ENCODE results near the gene INCENP.

INCENP gene

DNA sequence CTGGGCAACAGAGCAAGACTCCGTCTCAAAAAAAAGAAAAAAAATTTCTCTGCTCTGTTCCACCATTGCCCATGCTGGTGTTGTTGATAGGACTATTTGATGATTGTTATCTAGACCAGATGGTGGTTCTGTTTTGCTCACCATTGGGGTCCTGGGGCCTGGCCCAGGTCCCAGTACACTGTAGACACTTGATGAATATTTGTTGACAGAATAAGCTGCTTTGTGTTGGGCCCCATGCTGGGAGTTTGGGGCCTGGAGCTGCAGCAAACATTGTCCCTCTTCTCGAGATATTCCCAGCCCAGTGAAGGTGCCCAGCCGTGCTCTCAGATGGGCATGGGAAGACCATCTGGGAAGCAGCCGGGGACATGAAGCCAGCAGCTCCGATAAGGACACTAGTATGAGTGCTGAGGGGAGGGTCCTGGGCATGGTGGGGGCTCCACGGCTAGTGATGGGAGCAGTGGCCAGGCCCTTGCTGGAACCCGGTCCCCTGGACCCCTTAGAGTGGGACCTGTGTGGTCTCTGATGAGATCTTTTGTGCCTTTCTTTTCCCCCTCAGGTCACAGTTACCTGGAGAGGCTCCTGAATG is 13.6 kb downstream of the INCENP start:
- no peak for DNase-seq (ENCODE audit: low read depth)
- TF ChIP-seq, protein P1, sequence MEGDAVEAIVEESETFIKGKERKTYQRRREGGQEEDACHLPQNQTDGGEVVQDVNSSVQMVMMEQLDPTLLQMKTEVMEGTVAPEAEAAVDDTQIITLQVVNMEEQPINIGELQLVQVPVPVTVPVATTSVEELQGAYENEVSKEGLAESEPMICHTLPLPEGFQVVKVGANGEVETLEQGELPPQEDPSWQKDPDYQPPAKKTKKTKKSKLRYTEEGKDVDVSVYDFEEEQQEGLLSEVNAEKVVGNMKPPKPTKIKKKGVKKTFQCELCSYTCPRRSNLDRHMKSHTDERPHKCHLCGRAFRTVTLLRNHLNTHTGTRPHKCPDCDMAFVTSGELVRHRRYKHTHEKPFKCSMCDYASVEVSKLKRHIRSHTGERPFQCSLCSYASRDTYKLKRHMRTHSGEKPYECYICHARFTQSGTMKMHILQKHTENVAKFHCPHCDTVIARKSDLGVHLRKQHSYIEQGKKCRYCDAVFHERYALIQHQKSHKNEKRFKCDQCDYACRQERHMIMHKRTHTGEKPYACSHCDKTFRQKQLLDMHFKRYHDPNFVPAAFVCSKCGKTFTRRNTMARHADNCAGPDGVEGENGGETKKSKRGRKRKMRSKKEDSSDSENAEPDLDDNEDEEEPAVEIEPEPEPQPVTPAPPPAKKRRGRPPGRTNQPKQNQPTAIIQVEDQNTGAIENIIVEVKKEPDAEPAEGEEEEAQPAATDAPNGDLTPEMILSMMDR (IDR thresholded peaks at IDR 0.05; ENCODE audit: low read depth, low read length, missing control alignments): no peak
- no peak overlapping the region for H3K4me3 ChIP-seq (ENCODE audit: low read depth, low read length)

DNA sequence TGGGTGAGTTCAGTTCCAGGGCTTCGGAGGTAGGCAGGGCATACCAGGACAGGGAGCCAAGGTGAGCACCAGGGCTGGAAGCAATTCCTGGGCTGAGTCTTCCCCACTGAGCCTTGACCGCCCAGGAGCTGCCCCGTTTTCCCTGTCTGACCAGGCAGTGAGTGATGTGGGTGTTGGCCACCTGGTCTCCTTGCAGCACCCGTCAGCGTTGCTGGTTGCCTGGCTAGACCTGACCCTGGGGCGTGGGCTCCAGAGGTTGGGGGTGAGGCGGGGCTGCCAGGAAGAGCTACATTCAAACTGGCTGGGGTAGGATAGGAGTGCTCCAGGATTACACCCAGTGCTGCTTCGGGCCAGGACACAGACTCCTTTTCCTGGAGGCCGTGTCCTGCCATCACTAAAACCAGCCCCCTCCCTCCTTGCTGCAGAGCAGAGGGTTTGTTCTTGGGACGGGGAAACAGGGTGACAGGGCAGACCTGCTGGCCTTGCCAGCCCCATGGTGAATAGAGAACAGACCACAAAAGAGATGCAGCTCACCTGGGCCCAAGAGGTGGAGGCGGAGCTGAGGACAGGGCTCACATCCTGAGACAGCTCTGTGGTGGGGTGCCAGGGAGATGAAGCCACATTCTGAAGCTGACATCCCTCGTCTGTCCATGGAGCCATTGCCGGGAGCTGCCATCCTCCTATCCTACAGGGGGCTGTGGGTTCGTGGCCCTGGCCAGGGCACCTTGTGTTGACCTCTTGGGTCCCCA is 14.2 kb downstream of the INCENP start:
- no peak for DNase-seq (ENCODE audit: low read depth)
- H3K4me3 ChIP-seq (ENCODE audit: low read depth, low read length): no peak overlapping the region
- TF ChIP-seq, protein P1 (IDR thresholded peaks at IDR 0.05; ENCODE audit: low read depth, low read length, missing control alignments): no peak

DNA sequence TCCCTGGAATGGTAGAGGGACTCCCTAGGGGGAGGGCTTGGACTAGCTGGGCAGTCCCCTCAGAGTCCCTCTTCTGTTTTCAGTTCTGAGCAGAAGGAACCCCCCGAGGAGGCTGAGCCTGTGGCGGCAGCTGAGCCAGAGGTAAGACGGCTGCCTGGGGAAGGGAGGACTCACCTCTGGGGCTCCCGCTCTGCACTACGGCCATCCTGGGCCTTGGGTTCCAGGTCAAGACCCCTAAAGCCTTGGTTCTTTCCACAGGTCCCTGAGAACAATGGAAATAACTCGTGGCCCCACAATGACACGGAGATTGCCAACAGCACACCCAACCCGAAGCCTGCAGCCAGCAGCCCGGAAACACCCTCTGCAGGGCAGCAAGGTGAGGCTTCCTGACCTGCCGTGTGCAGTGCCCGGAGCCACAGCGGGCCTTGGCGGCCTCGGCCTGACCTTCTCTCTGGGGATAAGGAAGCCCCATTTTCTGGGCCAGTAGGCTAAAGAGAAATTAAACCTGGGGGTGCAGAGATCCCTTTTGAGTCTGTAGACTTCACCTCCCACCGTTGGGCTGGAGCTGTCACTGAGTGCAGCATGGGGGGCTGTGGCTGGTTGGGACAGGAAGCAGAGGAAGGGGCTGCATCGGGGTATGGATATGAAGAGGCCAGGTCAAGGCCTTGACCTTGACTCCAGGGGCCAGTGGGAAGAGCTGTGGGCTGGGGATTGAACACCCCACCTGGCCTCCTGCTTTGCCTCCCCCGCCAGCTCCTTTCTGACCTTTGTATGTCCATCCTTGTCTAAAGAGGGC is 15.0 kb downstream of the INCENP start:
- no peak for DNase-seq (ENCODE audit: low read depth)
- H3K4me3 ChIP-seq (ENCODE audit: low read depth, low read length): no peak overlapping the region
- TF ChIP-seq, protein P1 (IDR thresholded peaks at IDR 0.05; ENCODE audit: low read depth, low read length, missing control alignments): no peak

DNA sequence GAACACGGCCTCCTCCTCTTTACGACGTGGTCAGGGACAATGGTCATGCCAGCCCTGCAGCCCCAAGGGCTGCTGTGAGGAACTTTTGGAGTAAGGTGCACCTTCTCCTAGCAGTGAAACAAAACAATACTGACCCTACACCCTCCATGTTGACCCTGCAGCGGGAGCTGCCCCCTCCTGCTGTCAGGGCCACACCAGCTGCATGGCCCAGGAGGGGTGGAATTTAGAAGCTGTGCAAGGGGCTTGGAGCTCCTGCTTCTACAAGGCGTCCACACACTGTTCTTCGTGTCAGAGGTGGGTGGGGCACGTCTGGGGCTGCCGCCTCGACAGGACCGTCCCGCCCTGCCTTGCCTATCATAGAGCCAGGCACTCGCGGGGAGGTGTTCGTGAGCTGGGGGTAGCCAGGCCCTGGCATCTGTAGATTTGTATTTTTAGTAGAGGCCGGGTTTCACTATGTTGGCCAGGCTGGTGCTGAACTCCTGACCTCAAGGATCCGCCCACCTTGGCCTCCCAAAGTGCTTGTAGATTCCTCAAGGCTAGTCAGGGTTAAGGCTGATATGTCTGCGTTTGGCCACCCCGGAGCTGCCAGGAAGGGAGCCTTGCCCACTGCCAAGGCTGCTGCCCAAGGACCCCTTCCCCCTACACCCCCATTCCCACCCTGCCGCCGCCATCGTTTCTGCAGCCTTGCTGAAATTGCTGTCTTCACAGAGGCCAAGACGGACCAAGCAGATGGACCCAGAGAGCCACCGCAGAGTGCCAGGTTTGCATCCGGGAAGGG is 15.9 kb downstream of the INCENP start:
- H3K4me3 ChIP-seq (ENCODE audit: low read depth, low read length): no peak overlapping the region
- TF ChIP-seq, protein P1 (IDR thresholded peaks at IDR 0.05; ENCODE audit: low read depth, low read length, missing control alignments): no peak
- DNase-seq (ENCODE audit: low read depth): no peak

DNA sequence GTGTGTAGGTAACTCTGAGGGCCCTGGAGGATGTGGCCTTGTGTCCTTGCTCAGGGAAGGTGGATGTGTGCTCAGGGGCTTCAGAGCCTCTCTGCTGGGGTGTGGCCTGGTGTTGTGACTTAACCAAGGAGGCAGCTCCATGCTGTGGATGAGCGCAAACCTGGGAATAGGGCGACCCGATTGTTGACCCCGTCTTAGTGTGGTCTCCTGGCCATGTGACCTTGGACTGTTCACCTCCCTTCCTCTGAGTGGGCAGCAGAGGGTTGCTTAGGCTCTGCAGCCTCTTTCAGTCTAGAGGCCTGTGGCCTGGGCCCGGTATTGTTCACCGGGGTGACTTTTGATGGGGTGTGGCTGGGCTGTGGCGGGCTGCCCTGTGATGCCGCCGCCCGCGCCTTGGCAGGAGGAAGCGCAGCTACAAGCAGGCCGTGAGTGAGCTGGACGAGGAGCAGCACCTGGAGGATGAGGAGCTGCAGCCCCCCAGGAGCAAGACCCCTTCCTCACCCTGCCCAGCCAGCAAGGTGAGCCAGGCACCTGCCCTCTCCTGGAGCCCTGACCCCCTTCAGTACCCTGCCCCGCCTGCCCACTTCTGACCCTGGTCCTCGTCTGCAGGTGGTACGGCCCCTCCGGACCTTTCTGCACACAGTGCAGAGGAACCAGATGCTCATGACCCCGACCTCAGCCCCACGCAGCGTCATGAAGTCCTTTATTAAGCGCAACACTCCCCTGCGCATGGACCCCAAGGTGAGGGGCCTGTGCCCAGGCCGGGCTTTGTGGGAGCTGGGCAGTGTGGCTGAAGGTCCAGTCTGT is 16.7 kb downstream of the INCENP start:
- no peak overlapping the region for H3K4me3 ChIP-seq (ENCODE audit: low read depth, low read length)
- TF ChIP-seq, protein P1 (IDR thresholded peaks at IDR 0.05; ENCODE audit: low read depth, low read length, missing control alignments): no peak
- DNase-seq (ENCODE audit: low read depth): no peak
